Measurements from ENCODE around the gene DPY19L1.
"Not testable (repeated sequence)": the region's sequence is repeated elsewhere in the genome, so short reads cannot be mapped to it uniquely, and the experiment has no call there.

Gene DPY19L1

GRCh38 chr7:34988442-34989125 lies 48.7 kb downstream of the DPY19L1 start:
- not testable (repeated sequence) for DNase-seq (ENCODE audit: low read depth in 3 of 3)

DNA sequence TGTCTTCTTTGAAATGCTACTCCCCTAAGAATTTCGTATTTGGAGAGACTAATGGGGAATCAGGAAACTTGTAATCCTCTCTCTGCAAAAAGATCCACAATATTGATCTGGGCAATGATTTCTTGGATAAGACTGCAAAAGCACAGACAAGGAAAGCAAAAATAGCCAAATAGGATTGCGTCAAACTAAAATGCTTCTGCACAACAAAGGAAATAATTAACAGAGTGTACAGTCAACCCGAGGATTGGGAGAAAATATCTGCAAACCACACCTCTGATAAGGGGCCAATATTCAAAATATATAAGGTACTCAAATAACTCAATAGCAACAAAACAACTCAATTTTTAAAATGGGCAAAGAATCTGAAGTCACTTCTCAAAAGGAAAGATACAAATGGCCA lies 52.1 kb downstream of the DPY19L1 start:
- not testable (repeated sequence) for DNase-seq (ENCODE audit: low read depth in 3 of 3)

DNA sequence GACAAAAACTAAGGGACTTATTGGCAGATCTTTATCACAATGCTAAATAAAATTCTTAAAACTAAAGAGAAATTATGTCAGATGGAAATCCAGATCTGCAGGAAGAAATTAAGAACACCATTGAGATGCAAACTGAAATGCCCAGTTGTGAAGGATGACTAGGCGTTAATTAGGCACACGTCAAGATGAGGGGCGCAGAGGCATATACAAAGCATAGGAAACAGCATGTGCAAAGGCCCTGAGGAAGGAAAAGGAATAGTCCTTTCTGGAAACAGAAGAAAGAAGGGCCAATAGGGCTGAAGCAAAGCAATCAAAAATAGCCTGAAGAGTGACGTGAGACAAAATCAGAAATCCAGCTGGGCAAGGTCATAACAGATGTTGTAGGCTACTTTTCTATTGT lies 53.1 kb downstream of the DPY19L1 start:
- DNase-seq (ENCODE audit: low read depth in 3 of 3): not testable (repeated sequence)

- no peak for DNase-seq (ENCODE audit: low read depth in 3 of 3)
These were observed 54.8 kb downstream of the DPY19L1 start for GRCh38 chr7:34982371-34983019.

GRCh38 chr7:34979124-34979523 lies 58.2 kb downstream of the DPY19L1 start:
- not testable (repeated sequence) for DNase-seq (ENCODE audit: low read depth in 3 of 3)

GRCh38 chr7:34973400-34973760 lies 63.9 kb downstream of the DPY19L1 start:
- DNase-seq (ENCODE audit: low read depth in 3 of 3): no peak

DNA sequence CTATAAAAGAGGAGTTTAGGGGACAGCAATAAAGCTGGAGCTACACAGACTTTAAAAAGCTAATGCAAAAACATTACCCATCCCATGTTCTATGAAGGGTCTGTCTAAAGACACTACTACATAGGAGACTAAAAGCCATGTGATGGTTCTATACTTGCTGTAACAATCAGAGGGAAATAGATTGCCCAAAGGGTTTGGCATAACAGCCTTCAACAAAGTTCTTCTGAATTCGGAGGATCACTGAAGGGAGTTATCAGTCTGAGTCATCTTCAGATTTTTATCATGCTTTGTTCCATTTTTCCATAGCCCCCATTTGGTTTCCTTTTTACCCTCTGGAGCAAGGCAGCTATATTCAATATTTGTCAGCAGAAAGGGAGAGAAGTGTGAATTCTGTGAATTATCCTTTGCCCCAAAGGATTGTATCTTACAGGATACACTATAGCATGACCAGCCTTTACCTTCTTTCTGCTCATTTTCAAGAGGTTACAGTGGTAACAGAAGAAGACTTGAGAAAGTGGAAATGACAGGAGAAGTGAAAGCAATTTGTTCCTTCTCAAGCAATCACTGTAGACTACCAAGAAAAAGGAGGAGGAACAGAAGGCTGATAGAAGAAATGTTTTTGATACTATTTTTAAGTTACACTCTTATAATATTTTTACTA lies 64.4 kb downstream of the DPY19L1 start:
- not testable (repeated sequence) for DNase-seq (ENCODE audit: low read depth in 3 of 3)

- not testable (repeated sequence) for DNase-seq (ENCODE audit: low read depth in 3 of 3)
These were observed 69.5 kb downstream of the DPY19L1 start for GRCh38 chr7:34967818-34968217.

GRCh38 chr7:34966504-34966903 lies 70.8 kb downstream of the DPY19L1 start:
- not testable (repeated sequence) for DNase-seq (ENCODE audit: low read depth in 3 of 3)

- no peak for DNase-seq (ENCODE audit: low read depth in 3 of 3)
These were observed 79.3 kb downstream of the DPY19L1 start for GRCh38 chr7:34958021-34958420.

DNA sequence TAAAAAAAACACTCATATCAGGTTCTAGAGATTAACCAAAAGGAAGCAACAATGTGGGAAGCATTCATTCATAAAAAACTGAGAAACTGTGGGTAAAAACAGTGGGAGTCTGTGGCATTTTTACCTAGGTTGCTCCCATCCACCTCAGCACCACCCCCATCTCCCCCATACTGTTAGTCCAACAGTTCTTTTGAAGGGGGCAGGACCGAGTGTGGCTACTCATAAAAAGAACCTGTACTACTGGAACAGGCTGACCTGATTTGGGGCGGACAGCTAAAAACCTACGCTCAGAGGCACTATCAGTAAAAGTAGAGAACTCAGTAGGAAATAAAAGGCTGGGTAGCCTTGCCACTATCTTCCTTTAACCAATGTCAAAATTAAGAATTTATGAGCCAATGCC lies 84.5 kb downstream of the DPY19L1 start:
- DNase-seq (ENCODE audit: low read depth in 3 of 3): no peak

- DNase-seq (ENCODE audit: low read depth in 3 of 3): no peak
These were observed 87.9 kb downstream of the DPY19L1 start for GRCh38 chr7:34949361-34949760.

DNA sequence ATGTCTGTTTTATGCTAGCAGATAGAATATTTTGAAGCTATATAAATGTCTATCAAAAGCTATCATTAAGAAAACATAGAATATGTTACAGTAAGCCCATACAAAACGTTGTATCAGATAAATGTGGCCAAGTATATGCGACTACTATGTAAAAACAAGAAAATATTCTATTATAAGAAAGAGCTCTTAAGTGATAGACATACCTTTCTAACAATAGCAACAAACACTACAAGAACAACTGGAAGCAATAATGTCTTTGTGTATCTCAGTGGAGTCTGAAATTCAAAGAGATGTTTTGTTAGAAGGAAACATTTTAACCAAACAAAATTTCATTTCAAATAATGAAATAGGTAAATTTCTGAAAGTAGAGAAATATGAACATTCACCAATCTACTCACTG lies 89.9 kb downstream of the DPY19L1 start:
- DNase-seq (ENCODE audit: low read depth in 3 of 3): not testable (repeated sequence)

GRCh38 chr7:34946486-34946885 lies 90.8 kb downstream of the DPY19L1 start:
- no peak for DNase-seq (ENCODE audit: low read depth in 3 of 3)

DNA sequence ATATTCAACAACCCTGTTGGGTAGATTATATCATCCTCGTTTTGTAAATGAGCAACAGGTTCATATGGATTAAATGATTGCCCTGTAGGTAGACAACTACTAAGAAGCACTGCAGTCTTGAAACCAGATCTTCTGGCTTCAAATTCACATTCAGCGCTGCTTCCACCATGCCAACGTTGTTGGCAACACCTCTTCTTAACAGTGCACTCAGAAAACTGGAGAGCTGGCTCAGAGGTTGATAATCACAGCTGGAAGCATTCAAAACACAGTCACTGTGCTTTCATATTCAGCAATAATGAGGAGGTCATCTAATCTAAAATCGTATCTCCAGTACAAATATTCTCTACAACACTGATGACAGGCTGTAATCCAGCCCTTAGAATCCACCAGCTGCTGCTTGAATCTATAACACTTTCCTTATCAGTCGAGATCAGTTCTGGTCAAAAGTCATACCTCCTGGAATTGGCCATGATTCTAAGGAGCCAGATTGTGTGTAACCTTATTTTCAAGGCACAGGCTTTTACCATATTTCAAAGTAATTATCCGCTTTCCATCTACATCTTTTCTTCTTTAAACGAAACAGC lies 91.3 kb downstream of the DPY19L1 start:
- DNase-seq (ENCODE audit: low read depth in 3 of 3): not testable (repeated sequence)

GRCh38 chr7:34939175-34939574 lies 98.1 kb downstream of the DPY19L1 start:
- DNase-seq (ENCODE audit: low read depth in 3 of 3): no peak

DNA sequence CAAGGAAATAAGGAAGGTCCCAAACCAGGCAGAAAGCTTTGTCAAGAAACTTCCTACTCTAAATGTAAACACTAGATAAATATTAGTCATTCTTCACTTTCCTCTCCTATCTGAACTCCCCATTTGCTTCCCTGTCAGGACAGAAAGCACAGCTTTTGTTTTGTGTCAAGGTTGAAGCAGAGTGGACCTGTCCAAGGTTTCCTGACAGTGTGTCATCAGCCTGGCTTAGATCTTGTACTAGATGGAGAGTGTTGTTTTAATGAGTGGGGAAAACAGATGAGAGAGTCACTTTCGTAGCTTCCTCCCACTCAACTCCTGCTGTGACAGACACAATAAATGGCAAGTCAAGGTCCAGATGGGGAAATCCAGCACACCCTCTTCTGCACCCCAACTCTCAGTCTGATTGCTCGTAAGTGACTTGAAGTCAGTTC lies 101.5 kb downstream of the DPY19L1 start:
- not testable (repeated sequence) for DNase-seq (ENCODE audit: low read depth in 3 of 3)

- DNase-seq (ENCODE audit: low read depth in 3 of 3): no peak
These were observed 105.5 kb downstream of the DPY19L1 start for GRCh38 chr7:34931739-34932138.

DNA sequence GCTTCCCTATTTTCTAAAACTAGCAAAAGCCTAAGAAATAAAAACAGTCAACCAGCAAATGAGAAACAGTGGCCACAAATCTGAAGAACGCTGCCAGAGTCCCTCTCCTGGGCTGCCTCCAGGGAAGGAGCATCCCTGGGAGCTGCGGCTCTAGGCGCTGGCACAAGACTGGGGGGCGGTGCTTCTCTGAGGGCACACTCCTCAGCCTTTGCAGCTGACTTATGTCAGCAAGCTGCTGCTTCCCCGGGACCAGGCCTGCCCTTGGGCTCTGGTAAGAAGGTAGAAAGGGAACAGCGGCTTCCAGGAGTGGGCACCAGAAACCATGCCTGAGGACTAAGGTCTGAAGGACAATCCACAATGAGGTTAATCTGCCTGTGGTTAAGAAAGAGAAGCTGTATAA lies 107.5 kb downstream of the DPY19L1 start:
- not testable (repeated sequence) for DNase-seq (ENCODE audit: low read depth in 3 of 3)

GRCh38 chr7:34928560-34928959 lies 108.7 kb downstream of the DPY19L1 start:
- no peak for DNase-seq (ENCODE audit: low read depth in 3 of 3)

- DNase-seq (ENCODE audit: low read depth in 3 of 3): peak in 2 of 3 experiments; percentile 3 to 15
These were observed 109.2 kb downstream of the DPY19L1 start for GRCh38 chr7:34928052-34928451.

DNA sequence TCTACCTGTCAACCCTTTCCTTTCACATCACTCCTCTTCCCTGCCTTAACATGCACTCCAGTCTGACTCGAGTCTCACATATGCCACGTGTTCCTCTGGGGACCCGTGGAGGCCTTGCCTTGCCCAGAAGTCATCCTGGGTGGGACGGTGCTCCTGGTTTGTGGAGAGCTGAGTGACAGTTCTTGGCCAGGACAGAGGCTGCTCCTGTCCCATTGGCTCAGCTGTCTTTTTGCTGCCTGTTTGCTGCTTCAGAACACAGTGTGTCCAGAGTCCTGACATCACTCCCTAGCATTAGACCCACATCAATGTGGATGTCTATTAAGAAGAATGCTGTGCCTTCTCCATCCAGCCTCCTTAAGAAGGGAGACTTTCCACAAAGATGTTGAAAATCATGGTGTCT lies 116.8 kb downstream of the DPY19L1 start:
- not testable (repeated sequence) for DNase-seq (ENCODE audit: low read depth in 3 of 3)

Measured in stimulated activated CD4-positive, alpha-beta T cell treated with anti-CD3 and anti-CD28 coated beads, TNF-alpha, amount 100 ng/mL, for 4 hours (primary cell).